H1 (cell line): Measurements from ENCODE around the gene GNB1L. TPM values are rescaled to one million over a fixed set of nuclear protein-coding genes. Genes with fewer than 3 reads are reported as not detected.

ENCODE experiments used
- CREB1 ChIP-seq: IDR thresholded peaks from 2 replicates; pipeline ENCODE4 v1.6.1; 2012; ENCODE audit warnings: inconsistent platforms
- EGR1 ChIP-seq: IDR thresholded peaks from 2 replicates; pipeline ENCODE4 v1.6.1; 2011; ENCODE audit warnings: low read depth, low read length, borderline replicate concordance
- POLR2AphosphoS5 ChIP-seq: IDR thresholded peaks from 2 replicates; pipeline ENCODE4 v1.6.1; 2011; ENCODE audit warnings: low read depth, low read length
- RNF2 ChIP-seq: fragments of 200-900, 300-1000 bp; sonication (generic); IDR thresholded peaks from 2 replicates; pipeline ENCODE4 v1.7.1; 2016; ENCODE audit warnings: borderline replicate concordance, low read depth, mild to moderate bottlenecking, antibody characterized with exemption, low read length; ENCODE audit not compliant: poor library complexity, severe bottlenecking; ENCODE audit errors: missing control alignments
- SAP30 ChIP-seq: fragments of 300-600 bp; sonication (generic); IDR thresholded peaks from 2 replicates; pipeline ENCODE4 v1.7.1; 2012; ENCODE audit warnings: low read length, moderate library complexity, mild to moderate bottlenecking, inconsistent platforms; ENCODE audit not compliant: insufficient read depth, insufficient replicate concordance
- polyA plus RNA-seq, 7 experiments: library from polyadenylated mRNA; depleted of rRNA in 3 of 7; stranded (reverse) in 5 of 7; unstranded in 2 of 7; fragments of >200 nt in 5 of 7; fragments of 200-250 nt in 2 of 7; gene quantifications; 1 replicate in 5 of 7; 2 replicates in 1 of 7; 4 replicates in 1 of 7; pipeline versions ENCODE4 v1.2.1 to v1.2.3, GENCODE V29; 2011 to 2013; ENCODE audit warnings: missing spikeins in 2 of 7, mixed read lengths in 2 of 7
- total RNA-seq: library from RNA; stranded (reverse); fragmentation: NEBNext Ultra II Directional; extraction: Animal tissue kit (Norgen Biotek cat#: 25700); gene quantifications from 2 replicates; pipeline ENCODE4 v1.2.1, GENCODE V29; 2021

The GNB1L gene
- total and polyA plus RNA-seq, 2 of the 8 experiments (the other 6 are each of a cell fraction or from before 2014, with no cell fraction given) = 14.0 to 15.6 TPM

DNA sequence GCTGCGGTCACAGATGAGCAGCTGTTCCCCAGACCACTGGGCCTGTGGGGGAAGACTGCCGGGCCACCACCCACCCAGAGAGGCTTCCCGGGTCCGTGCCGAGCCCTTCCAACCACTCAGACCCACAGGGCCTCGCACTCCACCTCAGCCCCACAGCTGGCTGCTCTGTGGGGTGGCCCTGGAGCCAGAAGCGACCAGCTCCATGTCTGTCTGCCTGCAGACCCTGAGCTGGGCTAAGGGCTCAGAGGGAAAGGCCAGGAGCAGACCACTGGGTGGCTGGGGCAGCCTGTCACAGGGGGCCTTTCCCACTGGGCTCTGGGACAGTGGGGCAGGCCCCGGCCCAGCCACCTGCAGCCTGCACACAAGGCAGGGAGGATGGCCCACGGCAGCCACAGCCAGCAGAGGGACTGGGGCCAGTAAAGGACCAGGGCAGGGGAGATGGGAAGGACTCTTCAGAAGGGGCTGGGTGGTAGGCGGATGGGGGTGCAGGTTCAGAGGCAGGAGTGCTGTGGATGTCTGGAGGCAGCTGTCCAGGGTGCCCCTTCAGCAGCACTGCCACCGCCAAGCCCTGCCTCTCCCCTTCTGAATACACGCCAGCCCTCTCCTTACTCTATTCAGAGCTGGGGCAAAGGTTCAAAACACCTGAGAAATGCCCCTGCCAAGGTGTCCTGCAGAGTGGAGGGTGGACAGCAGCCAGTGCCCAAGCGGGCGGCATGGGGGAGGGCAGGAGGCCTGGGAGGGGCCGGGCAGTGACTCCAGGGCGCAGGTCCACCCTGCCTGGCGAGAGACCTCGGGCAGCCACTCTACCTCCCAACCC is 32.2 kb downstream of the GNB1L start (continued):
- TF ChIP-seq SAP30 = no peak
- TF ChIP-seq CREB1 = no peak
- no peak for TF ChIP-seq EGR1
- no peak for TF ChIP-seq POLR2AphosphoS5
- no peak for TF ChIP-seq RNF2
